H1 (cell line): Measurements from ENCODE around the gene VEZT. TPM values are rescaled to one million over a fixed set of nuclear protein-coding genes. Genes with fewer than 3 reads are reported as not detected.

Source experiments
- ATF3 ChIP-seq: IDR thresholded peaks from 2 replicates; pipeline ENCODE4 v1.6.1; 2011; ENCODE audit warnings: low read depth, mild to moderate bottlenecking, low read length; ENCODE audit not compliant: insufficient read depth
- CEBPB ChIP-seq: IDR thresholded peaks from 2 replicates; pipeline ENCODE4 v1.6.1; 2012; ENCODE audit warnings: low read depth, low read length
- CHD1 ChIP-seq: IDR thresholded peaks from 2 replicates; pipeline ENCODE4 v1.6.1; 2012; ENCODE audit warnings: low read depth, low read length, improper control_type of control experiment
- CHD7 ChIP-seq: fragments of 300-600 bp; sonication (generic); IDR thresholded peaks from 2 replicates; pipeline ENCODE4 v1.7.1; 2012; ENCODE audit warnings: low read length, moderate library complexity, mild to moderate bottlenecking, inconsistent platforms; ENCODE audit not compliant: insufficient replicate concordance
- CREB1 ChIP-seq: IDR thresholded peaks from 2 replicates; pipeline ENCODE4 v1.6.1; 2012; ENCODE audit warnings: inconsistent platforms
- EZH2 ChIP-seq: fragments of 200-600 bp; sonication (generic); IDR thresholded peaks from 2 replicates; pipeline ENCODE4 v1.7.1; 2012; ENCODE audit warnings: low read depth, mild to moderate bottlenecking, moderate library complexity, low read length, inconsistent platforms; ENCODE audit not compliant: severe bottlenecking
- JUN ChIP-seq: IDR thresholded peaks from 2 replicates; pipeline ENCODE4 v1.6.1; 2011; ENCODE audit warnings: low read depth, mild to moderate bottlenecking, improper control_type of control experiment, low read length
- KDM1A ChIP-seq: fragments of 200-600, 300-600 bp; sonication (generic); IDR thresholded peaks from 2 replicates; pipeline ENCODE4 v1.7.1; 2016; ENCODE audit warnings: mild to moderate bottlenecking, low read length, borderline replicate concordance
- MAX ChIP-seq: IDR thresholded peaks from 2 replicates; pipeline ENCODE4 v1.6.1; 2012; ENCODE audit warnings: inconsistent platforms
- PHF8 ChIP-seq: fragments of 200-600 bp; sonication (generic); conservative IDR thresholded peaks from 2 replicates; pipeline ENCODE4 v1.7.1; 2012; ENCODE audit warnings: low read depth, mild to moderate bottlenecking, inconsistent platforms, low read length, moderate library complexity
- ZNF274 ChIP-seq: IDR thresholded peaks from 2 replicates; pipeline ENCODE4 v1.7.0; 2012; ENCODE audit warnings: low read length, borderline replicate concordance; ENCODE audit errors: extremely low read depth
- polyA plus RNA-seq, 7 experiments: library from polyadenylated mRNA; depleted of rRNA in 3 of 7; stranded (reverse) in 5 of 7; unstranded in 2 of 7; fragments of >200 nt in 5 of 7; fragments of 200-250 nt in 2 of 7; gene quantifications; 1 replicate in 5 of 7; 2 replicates in 1 of 7; 4 replicates in 1 of 7; pipeline versions ENCODE4 v1.2.1 to v1.2.3, GENCODE V29; 2011 to 2013; ENCODE audit warnings: missing spikeins in 2 of 7, mixed read lengths in 2 of 7
- total RNA-seq: library from RNA; stranded (reverse); fragmentation: NEBNext Ultra II Directional; extraction: Animal tissue kit (Norgen Biotek cat#: 25700); gene quantifications from 2 replicates; pipeline ENCODE4 v1.2.1, GENCODE V29; 2021

Gene VEZT
- total and polyA plus RNA-seq, 2 of the 8 experiments (the other 6 are each of a cell fraction or from before 2014, with no cell fraction given): 44.0 to 56.1 TPM

- TF ChIP-seq CHD7 (no peak), PHF8 (no peak), CREB1 (no peak), KDM1A (no peak), CHD1 (no peak), CEBPB (no peak), ATF3 (no peak), MAX (no peak), JUN (no peak), EZH2 (no peak), ZNF274 (no peak)
Measured at GRCh38 chr12:95169368-95169767, 48.2 kb upstream of the VEZT start (continued).
